Upper lobe of left lung (tissue), 6 donors: ENCODE measurements around the gene PCCB. TPM values are rescaled to one million over a fixed set of nuclear protein-coding genes. Genes with fewer than 3 reads are reported as not detected.

Experiments
- ATAC-seq, 2 donors: fragments of 200-7000 bp; cut with Tn5 transposase; one replicate each; pipeline ENCODE4 v1.9.1; 2022; ENCODE audit warnings: mild to moderate bottlenecking in 2 of 2, moderate library complexity in 2 of 2; ENCODE audit not compliant: low FRiP score in 2 of 2
- DNase-seq, 2 donors: peaks; one replicate each; pipeline ENCODE4 v3.0.0-alpha.2; 2019 to 2020
- H3K27ac ChIP-seq, 4 donors: fragments of 200-600 bp; sonication (generic); one replicate each; pipeline ENCODE4 v1.5.1; 2016 to 2019
- H3K27me3 ChIP-seq, 4 donors: fragments of 200-600 bp; sonication (generic); one replicate each; pipeline ENCODE4 v1.5.1; 2017 to 2019
- H3K36me3 ChIP-seq, 4 donors: fragments of 200-600 bp; sonication (generic); one replicate each; pipeline ENCODE4 v1.5.1; 2016 to 2019
- H3K4me1 ChIP-seq, 4 donors: fragments of 200-600 bp; sonication (generic); one replicate each; pipeline ENCODE4 v1.5.1; 2018 to 2019
- H3K4me3 ChIP-seq, 4 donors: fragments of 200-600 bp; sonication (generic); one replicate each; pipeline ENCODE4 v1.5.1; 2017 to 2019; ENCODE audit warnings: mild to moderate bottlenecking in 2 of 4, moderate library complexity in 1 of 4
- H3K9me3 ChIP-seq, 4 donors: fragments of 200-600 bp; sonication (generic); one replicate each; pipeline ENCODE4 v1.5.1; 2018 to 2019
- EP300 ChIP-seq, 4 donors: sonication (generic); formaldehyde crosslinking; IDR thresholded peaks; one replicate each; pipeline ENCODE4 v1.5.1; 2017; ENCODE audit warnings: antibody characterized with exemption in 4 of 4, control low read depth in 2 of 4
- POLR2A ChIP-seq, 4 donors: fragments of 450-650 bp; IDR thresholded peaks; one replicate each; pipeline ENCODE4 v1.5.1; 2016 to 2017; ENCODE audit warnings: antibody characterized with exemption in 4 of 4, mild to moderate bottlenecking in 2 of 4
- POLR2AphosphoS5 ChIP-seq, 2 donors: sonication (generic); formaldehyde crosslinking; IDR thresholded peaks; one replicate each; pipeline ENCODE4 v1.5.1; 2017; ENCODE audit warnings: antibody characterized with exemption in 2 of 2
- WGBS, 2 donors: methylation state at CpG; one replicate each; pipeline ENCODE4 v1.1.5; 2017 to 2018; 5-methylcytosine and 5-hydroxymethylcytosine counted together
- total RNA-seq, 6 donors: library from RNA; depleted of rRNA in 4 of 6; stranded (reverse); fragments of >200 nt in 4 of 6; gene quantifications; one replicate each; pipeline versions ENCODE4 v1.1.0 to v1.2.1, GENCODE V29; 2016 to 2021
- TF ChIP-seq, protein P1 (sequence below), 6 experiments: fragments of 450-650 bp in 4 of 6; fragments of 200-600 bp in 2 of 6; sonication (generic) in 2 of 6; IDR thresholded peaks; one replicate each; pipeline ENCODE4 v1.5.1; 2016 to 2019; ENCODE audit warnings: antibody characterized with exemption in 6 of 6
- donor health status: DM: no; HTN: no; CAD: no; lungs with moderate emphysema.
- donor health status: DM: no; HTN: yes; CAD: no; lungs with severe emphysema.

The PCCB gene
- total RNA-seq, 6 donors from 2014 or later: 5.2 to 44.6 (median 31.2) TPM

DNA sequence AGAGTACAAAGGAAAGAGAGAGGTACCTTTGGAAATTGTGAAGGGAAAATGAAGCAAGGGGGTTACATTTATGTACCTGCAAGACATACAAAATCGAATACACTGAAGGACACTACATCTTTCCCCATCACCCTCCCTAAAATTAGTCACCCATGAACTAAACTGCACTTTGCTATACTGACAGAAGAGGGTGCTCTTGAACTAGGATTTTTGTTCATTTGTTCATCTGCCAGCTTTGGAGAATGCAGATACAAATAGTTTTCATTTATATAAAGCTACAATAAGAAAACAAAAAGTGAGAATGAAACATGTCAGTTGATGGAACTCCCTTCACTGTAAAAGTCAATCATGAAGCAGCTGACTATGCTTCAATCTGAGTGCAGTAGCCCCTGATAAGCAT lies 55.7 kb downstream of the PCCB start:
- no peaks in the 10 kb centered on the region for H3K27me3 ChIP-seq
- TF ChIP-seq POLR2A (IDR thresholded peaks at IDR 0.05) (no peak), EP300 (IDR thresholded peaks at IDR 0.05) (no peak)
- TF ChIP-seq, protein P1, sequence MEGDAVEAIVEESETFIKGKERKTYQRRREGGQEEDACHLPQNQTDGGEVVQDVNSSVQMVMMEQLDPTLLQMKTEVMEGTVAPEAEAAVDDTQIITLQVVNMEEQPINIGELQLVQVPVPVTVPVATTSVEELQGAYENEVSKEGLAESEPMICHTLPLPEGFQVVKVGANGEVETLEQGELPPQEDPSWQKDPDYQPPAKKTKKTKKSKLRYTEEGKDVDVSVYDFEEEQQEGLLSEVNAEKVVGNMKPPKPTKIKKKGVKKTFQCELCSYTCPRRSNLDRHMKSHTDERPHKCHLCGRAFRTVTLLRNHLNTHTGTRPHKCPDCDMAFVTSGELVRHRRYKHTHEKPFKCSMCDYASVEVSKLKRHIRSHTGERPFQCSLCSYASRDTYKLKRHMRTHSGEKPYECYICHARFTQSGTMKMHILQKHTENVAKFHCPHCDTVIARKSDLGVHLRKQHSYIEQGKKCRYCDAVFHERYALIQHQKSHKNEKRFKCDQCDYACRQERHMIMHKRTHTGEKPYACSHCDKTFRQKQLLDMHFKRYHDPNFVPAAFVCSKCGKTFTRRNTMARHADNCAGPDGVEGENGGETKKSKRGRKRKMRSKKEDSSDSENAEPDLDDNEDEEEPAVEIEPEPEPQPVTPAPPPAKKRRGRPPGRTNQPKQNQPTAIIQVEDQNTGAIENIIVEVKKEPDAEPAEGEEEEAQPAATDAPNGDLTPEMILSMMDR (IDR thresholded peaks at IDR 0.05): peak in 1 of 6 experiments; percentile 28
- H3K9me3 ChIP-seq: no peaks in the 10 kb centered on the region
- no peak overlapping the region for H3K27ac ChIP-seq
- no peaks in the 10 kb centered on the region for H3K4me1 ChIP-seq
- H3K4me3 ChIP-seq: no peak overlapping the region
- peaks cover 5 to 14% (median 7%) of the 10 kb centered on the region in 4 donors for H3K36me3 ChIP-seq
- ATAC-seq: no peak
- no peak for DNase-seq
- WGBS, 2 donors: no CpG with 5 or more reads among the region's 1 CpG

DNA sequence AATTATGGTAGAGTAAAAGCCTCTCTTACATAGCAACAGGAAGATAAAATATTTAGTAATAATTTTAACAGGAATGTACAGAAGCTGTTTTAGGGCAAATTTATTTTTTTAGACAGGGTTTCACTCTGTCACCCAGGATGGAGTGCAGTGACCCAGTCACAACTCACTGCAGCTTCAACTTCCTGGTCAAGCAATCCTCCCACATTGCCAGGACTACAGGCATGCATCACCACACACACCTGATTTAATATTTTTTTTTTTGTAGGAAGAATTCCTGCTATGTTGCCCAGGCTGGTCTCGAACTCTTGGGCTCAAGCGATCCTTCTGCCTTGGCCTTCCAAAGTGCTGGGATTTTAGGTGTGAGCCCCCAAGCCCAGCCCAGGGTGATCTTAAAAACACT lies 61.1 kb downstream of the PCCB start:
- WGBS, 2 donors: 93 to 100% methylated on average over 2 of the region's 2 CpGs
- Histone ChIP-seq H3K27ac (no peak overlapping the region), H3K36me3 (no peaks in the 10 kb centered on the region), H3K9me3 (no peaks in the 10 kb centered on the region), H3K4me3 (no peak overlapping the region), H3K27me3 (no peaks in the 10 kb centered on the region), H3K4me1 (no peaks in the 10 kb centered on the region)
- no peak for DNase-seq
- no peak for ATAC-seq
- TF ChIP-seq POLR2AphosphoS5 (IDR thresholded peaks at IDR 0.05) (no peak), POLR2A (IDR thresholded peaks at IDR 0.05) (no peak), EP300 (IDR thresholded peaks at IDR 0.05) (no peak)
- TF ChIP-seq, protein P1 (IDR thresholded peaks at IDR 0.05): no peak

DNA sequence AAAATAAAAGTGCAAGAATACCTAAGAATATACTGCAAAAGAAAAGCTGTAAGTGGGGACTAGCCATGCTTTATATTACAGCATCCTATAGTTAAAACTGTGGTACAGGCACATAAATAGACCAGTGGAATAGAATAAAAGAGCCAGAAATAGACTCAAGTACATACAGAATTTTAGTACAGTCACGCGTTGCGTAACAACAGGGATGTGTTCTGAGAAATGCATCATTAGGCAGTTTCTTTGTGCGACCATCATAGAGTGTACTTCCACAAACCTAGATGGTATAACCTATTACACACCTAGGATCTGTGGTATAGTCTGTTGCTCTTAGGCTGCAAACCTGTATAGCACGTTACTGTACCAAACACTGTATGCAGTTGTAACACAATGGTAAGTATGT lies 61.8 kb downstream of the PCCB start:
- H3K36me3 ChIP-seq: no peaks in the 10 kb centered on the region
- no peaks in the 10 kb centered on the region for H3K27me3 ChIP-seq
- H3K4me1 ChIP-seq: no peaks in the 10 kb centered on the region
- ATAC-seq (no peak), DNase-seq (no peak)
- no peak overlapping the region for H3K27ac ChIP-seq
- H3K9me3 ChIP-seq: no peaks in the 10 kb centered on the region
- TF ChIP-seq POLR2A (IDR thresholded peaks at IDR 0.05): no peak
- TF ChIP-seq, protein P1 (IDR thresholded peaks at IDR 0.05): no peak
- 95 to 96% methylated on average over 5 of the region's 5 CpGs for WGBS, 2 donors
- no peak overlapping the region for H3K4me3 ChIP-seq

DNA sequence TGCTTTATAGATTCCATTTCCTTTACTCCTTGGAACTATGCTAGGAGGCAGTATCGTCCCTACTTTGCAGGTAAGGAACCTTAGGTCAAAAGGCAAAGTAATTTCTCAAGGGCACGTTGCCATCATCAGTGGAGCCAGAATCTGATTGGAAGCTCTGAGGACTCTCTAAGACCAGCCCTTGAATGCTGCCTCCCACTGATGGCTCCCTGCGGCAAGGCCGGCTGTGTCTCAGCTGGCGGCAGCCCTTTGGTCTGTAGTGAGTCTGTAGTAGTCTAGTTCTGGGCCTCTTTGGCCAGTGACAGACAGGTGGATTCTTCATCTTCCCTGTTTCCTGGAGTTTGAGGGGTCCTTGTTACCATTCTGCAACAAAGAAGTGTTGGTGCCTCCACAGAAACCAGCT lies 76.2 kb downstream of the PCCB start:
- no peak overlapping the region for H3K4me3 ChIP-seq
- peaks cover 0 to 18% (median 6%) of the 10 kb centered on the region in 4 donors for H3K9me3 ChIP-seq
- no peaks in the 10 kb centered on the region for H3K27me3 ChIP-seq
- 98 to 100% methylated on average over 3 to 5 of the region's 5 CpGs for WGBS, 2 donors
- TF ChIP-seq EP300 (IDR thresholded peaks at IDR 0.05) (no peak), POLR2A (IDR thresholded peaks at IDR 0.05) (no peak), POLR2AphosphoS5 (IDR thresholded peaks at IDR 0.05) (no peak)
- TF ChIP-seq, protein P1 (IDR thresholded peaks at IDR 0.05): no peak
- no peak for ATAC-seq
- DNase-seq: peak in 1 of 2 donors; percentile 37
- no peaks in the 10 kb centered on the region for H3K4me1 ChIP-seq
- no peak overlapping the region for H3K27ac ChIP-seq
- peaks cover 2 to 24% (median 16%) of the 10 kb centered on the region in 4 donors for H3K36me3 ChIP-seq

DNA sequence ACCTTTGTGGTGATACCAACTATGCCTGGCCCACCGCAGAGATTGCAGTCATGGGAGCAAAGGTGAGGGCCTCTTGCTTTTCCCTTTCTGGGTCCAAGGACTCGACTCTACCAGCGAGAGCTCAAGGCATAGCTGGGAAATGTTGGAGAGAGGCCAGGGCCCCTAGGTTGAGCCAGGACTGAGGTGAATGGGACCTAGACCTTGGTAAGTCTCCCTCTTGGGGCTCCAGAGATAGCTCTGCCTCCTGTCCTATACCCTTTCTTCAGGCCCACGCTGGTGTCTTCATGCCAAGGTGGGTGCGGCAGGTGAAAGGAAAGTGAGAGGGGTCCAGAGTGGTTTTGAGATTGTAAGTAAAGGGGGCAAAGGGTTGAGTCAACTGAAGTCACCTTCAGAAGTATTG lies 77.5 kb downstream of the PCCB start:
- H3K4me1 ChIP-seq: no peaks in the 10 kb centered on the region
- DNase-seq: no peak
- no peaks in the 10 kb centered on the region for H3K27me3 ChIP-seq
- WGBS, 2 donors: 97 to 100% methylated on average over 3 of the region's 5 CpGs
- H3K27ac ChIP-seq: no peak overlapping the region
- no peak overlapping the region for H3K4me3 ChIP-seq
- peak in 1 of 2 donors; percentile 34 for ATAC-seq
- peaks cover 0 to 9% (median under 1%) of the 10 kb centered on the region in 4 donors for H3K9me3 ChIP-seq
- TF ChIP-seq POLR2A (IDR thresholded peaks at IDR 0.05) (no peak), POLR2AphosphoS5 (IDR thresholded peaks at IDR 0.05) (no peak)
- TF ChIP-seq, protein P1 (IDR thresholded peaks at IDR 0.05): no peak
- peaks cover 2 to 20% (median 16%) of the 10 kb centered on the region in 4 donors for H3K36me3 ChIP-seq
